ENCODE measurements around the gene SLC38A3. TPM values are rescaled to one million over a fixed set of nuclear protein-coding genes. Genes with fewer than 3 reads are reported as not detected.

The SLC38A3 gene
- total and polyA plus RNA-seq, 2 experiments from 2014 or later = 24.7 to 56.6 TPM

GRCh38 chr3:50160561-50160983 is 44.5 kb upstream of the SLC38A3 start:
- Histone ChIP-seq H4K20me1 (ENCODE audit: insufficient read depth, poor library complexity, severe bottlenecking) (peaks cover 14% of the 10 kb centered on the region), H2AFZ (no peak overlapping the region), H3K4me3 (no peak overlapping the region), H3K79me2 (peaks cover 32% of the 10 kb centered on the region), H3K9me2 (replicated peaks; ENCODE audit: insufficient read depth) (no peaks in the 10 kb centered on the region), H3K27ac (no peak overlapping the region), H3K4me2 (no peak overlapping the region), H3K27me3 (peaks cover 20% of the 10 kb centered on the region), H3K4me1 (ENCODE audit: insufficient read depth) (peaks cover 35% of the 10 kb centered on the region), H3K36me3 (replicated peaks; ENCODE audit: insufficient read depth, low read depth) (no peaks in the 10 kb centered on the region), H3K9me3 (ENCODE audit: low read depth) (no peaks in the 10 kb centered on the region)
- no peak for DNase-seq (ENCODE audit: low spot score)
- WGBS (ENCODE audit: low lambda C conversion rate, missing lambda C conversion rate) = 88% methylated on average over 2 of the region's 7 CpGs
- no peak for TF ChIP-seq EZH2 (IDR thresholded peaks at IDR 0.05; ENCODE audit: borderline replicate concordance)
- no peak for TF ChIP-seq EZH2phosphoT487 (IDR thresholded peaks at IDR 0.05; ENCODE audit: low read depth, severe bottlenecking, unreplicated experiment)
- no peak for TF ChIP-seq CTCF (IDR thresholded peaks at IDR 0.05; ENCODE audit: poor library complexity)

- WGBS (ENCODE audit: low lambda C conversion rate, missing lambda C conversion rate) = 94% methylated on average over 13 of the region's 13 CpGs
- Histone ChIP-seq H3K36me3 (replicated peaks; ENCODE audit: insufficient read depth, low read depth) (no peaks in the 10 kb centered on the region), H3K4me2 (no peak overlapping the region), H3K27ac (no peak overlapping the region), H3K9me3 (ENCODE audit: low read depth) (no peaks in the 10 kb centered on the region), H3K4me1 (ENCODE audit: insufficient read depth) (peaks cover 43% of the 10 kb centered on the region), H2AFZ (no peak overlapping the region), H3K9me2 (replicated peaks; ENCODE audit: insufficient read depth) (no peaks in the 10 kb centered on the region), H3K4me3 (no peak overlapping the region), H3K27me3 (peaks cover 12% of the 10 kb centered on the region), H4K20me1 (ENCODE audit: insufficient read depth, poor library complexity, severe bottlenecking) (peaks cover 13% of the 10 kb centered on the region), H3K79me2 (peaks cover 24% of the 10 kb centered on the region)
- no peak for TF ChIP-seq EZH2 (IDR thresholded peaks at IDR 0.05; ENCODE audit: borderline replicate concordance)
- no peak for TF ChIP-seq CTCF (IDR thresholded peaks at IDR 0.05; ENCODE audit: poor library complexity)
- no peak for TF ChIP-seq EZH2phosphoT487 (IDR thresholded peaks at IDR 0.05; ENCODE audit: low read depth, severe bottlenecking, unreplicated experiment)
- no peak for DNase-seq (ENCODE audit: low spot score)
Observed at GRCh38 chr3:50161320-50161719, 43.8 kb upstream of the SLC38A3 start.

DNA sequence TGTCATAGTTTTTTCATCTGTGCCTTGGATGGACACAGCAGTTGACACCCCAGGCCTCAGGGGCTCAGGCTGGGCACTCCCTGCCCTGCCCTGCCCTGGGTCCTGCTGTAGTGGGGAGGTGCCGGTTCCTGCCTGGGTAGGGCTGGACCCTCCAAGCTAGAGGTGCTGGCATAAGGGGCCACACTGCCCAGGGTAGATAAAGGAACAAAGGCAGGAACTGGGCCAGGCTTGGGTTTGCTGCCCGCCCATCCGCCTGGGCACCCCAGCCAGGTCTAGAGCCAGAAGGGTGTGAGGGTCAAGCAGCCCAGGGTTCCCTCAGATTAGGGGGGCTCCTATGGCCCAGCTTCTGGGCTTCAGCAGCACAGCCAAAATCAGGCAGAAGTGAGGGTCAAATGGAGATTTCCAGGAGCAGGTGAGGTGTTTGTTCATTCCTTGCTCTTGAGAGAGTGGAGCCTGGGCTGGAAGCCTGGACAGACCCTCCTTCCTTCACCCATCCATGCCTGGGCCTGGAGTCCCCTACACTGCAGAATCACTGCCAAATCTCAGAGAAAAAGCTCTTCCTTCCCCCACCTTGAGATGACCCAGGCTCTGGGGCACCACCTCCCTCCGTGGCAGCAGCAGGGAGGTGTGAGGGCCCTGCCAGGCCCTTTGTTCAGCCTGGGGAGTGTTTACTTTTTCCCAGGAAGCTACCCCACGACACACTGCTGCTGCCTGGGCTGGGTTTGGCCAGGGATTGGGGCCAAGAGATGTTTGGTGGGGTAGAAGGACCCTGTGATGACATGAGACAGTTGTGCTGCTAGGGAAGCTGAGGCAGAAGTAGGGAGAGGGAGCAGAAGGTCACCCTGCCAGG is 42.8 kb upstream of the SLC38A3 start:
- Histone ChIP-seq H3K9me3 (ENCODE audit: low read depth) (no peaks in the 10 kb centered on the region), H3K4me3 (no peak overlapping the region), H3K27ac (no peak overlapping the region), H3K36me3 (replicated peaks; ENCODE audit: insufficient read depth, low read depth) (no peaks in the 10 kb centered on the region), H4K20me1 (ENCODE audit: insufficient read depth, poor library complexity, severe bottlenecking) (peaks cover 23% of the 10 kb centered on the region), H3K79me2 (peaks cover 16% of the 10 kb centered on the region), H3K9me2 (replicated peaks; ENCODE audit: insufficient read depth) (no peaks in the 10 kb centered on the region), H2AFZ (no peak overlapping the region), H3K27me3 (peaks cover 7% of the 10 kb centered on the region), H3K4me2 (no peak overlapping the region), H3K4me1 (ENCODE audit: insufficient read depth) (peaks cover 48% of the 10 kb centered on the region)
- DNase-seq (ENCODE audit: low spot score) = no peak
- TF ChIP-seq CTCF (IDR thresholded peaks at IDR 0.05; ENCODE audit: poor library complexity) = no peak
- TF ChIP-seq EZH2 (IDR thresholded peaks at IDR 0.05; ENCODE audit: borderline replicate concordance) = no peak
- no peak for TF ChIP-seq EZH2phosphoT487 (IDR thresholded peaks at IDR 0.05; ENCODE audit: low read depth, severe bottlenecking, unreplicated experiment)
- WGBS (ENCODE audit: low lambda C conversion rate, missing lambda C conversion rate) = 77% methylated on average over 5 of the region's 5 CpGs

Data from hepatocyte (in vitro differentiated cells).